CD14-positive monocyte (primary cell): Measurements from ENCODE around the gene DIABLO. TPM values are rescaled to one million over a fixed set of nuclear protein-coding genes. Genes with fewer than 3 reads are reported as not detected.
"Not testable (repeated sequence)": the region's sequence is repeated elsewhere in the genome, so short reads cannot be mapped to it uniquely, and the experiment has no call there.

Source experiments
- DNase-seq, 3 donors: peaks; one replicate each; pipeline ENCODE4 v3.0.0-alpha.2; 2011 to 2022
- H2AFZ ChIP-seq: 2 replicates; pipeline ENCODE4 v1.6.0; 2012; ENCODE audit warnings: mild to moderate bottlenecking, low read depth, low read length, inconsistent platforms; ENCODE audit not compliant: insufficient read depth, poor library complexity, severe bottlenecking
- H3K27ac ChIP-seq, 2 donors: 1 replicate in 1 of 2; 2 replicates in 1 of 2; pipeline ENCODE4 v1.5.1; 2012 to 2013; ENCODE audit warnings: low read length in 2 of 2, control low read depth in 1 of 2, inconsistent platforms in 1 of 2, low read depth in 1 of 2, mild to moderate bottlenecking in 1 of 2
- H3K27me3 ChIP-seq, 2 donors: one replicate each; pipeline versions ENCODE4 v1.6.0 to v1.6.1; 2011 to 2013; ENCODE audit warnings: low read length in 2 of 2; ENCODE audit not compliant: control insufficient read depth in 2 of 2, insufficient read depth in 2 of 2
- H3K36me3 ChIP-seq, 2 donors: replicated peaks in 1 of 2; 1 replicate in 1 of 2; 2 replicates in 1 of 2; pipeline versions ENCODE4 v1.5.1 to v1.6.1; 2012 to 2013; ENCODE audit warnings: low read length in 2 of 2, control low read depth in 1 of 2, inconsistent platforms in 1 of 2, mild to moderate bottlenecking in 1 of 2; ENCODE audit not compliant: insufficient read depth in 2 of 2, control insufficient read depth in 1 of 2
- H3K4me1 ChIP-seq, 2 donors: 1 replicate in 1 of 2; 2 replicates in 1 of 2; pipeline versions ENCODE4 v1.5.1 to v1.6.1; 2012 to 2013; ENCODE audit warnings: low read length in 2 of 2, control low read depth in 1 of 2, inconsistent platforms in 1 of 2, mild to moderate bottlenecking in 1 of 2, moderate library complexity in 1 of 2; ENCODE audit not compliant: insufficient read depth in 2 of 2, control insufficient read depth in 1 of 2
- H3K4me2 ChIP-seq: replicated peaks from 2 replicates; pipeline ENCODE3; 2012; ENCODE audit warnings: low read length, moderate library complexity, mild to moderate bottlenecking; ENCODE audit not compliant: poor library complexity, severe bottlenecking; ENCODE audit errors: extremely low read depth
- H3K4me3 ChIP-seq, 3 experiments: fragments of 200-600 bp in 1 of 3; sonication (generic) in 1 of 3; replicated peaks in 1 of 3; 1 replicate in 2 of 3; 2 replicates in 1 of 3; pipeline ENCODE4 v1.5.1; 2011 to 2013; ENCODE audit warnings: low read length in 3 of 3, mild to moderate bottlenecking in 3 of 3, control low read depth in 2 of 3, low read depth in 2 of 3, inconsistent platforms in 1 of 3, moderate library complexity in 1 of 3
- H3K79me2 ChIP-seq: 2 replicates; pipeline ENCODE4 v1.6.0; 2012; ENCODE audit warnings: mild to moderate bottlenecking, control low read depth, inconsistent platforms, low read length, moderate library complexity; ENCODE audit not compliant: insufficient read depth
- H3K9ac ChIP-seq: 2 replicates; pipeline ENCODE4 v1.6.0; 2017; ENCODE audit warnings: low read length, mild to moderate bottlenecking; ENCODE audit not compliant: insufficient read depth, poor library complexity, severe bottlenecking
- H3K9me3 ChIP-seq, 2 donors: replicated peaks in 1 of 2; 1 replicate in 1 of 2; 2 replicates in 1 of 2; pipeline versions ENCODE4 v1.5.1 to v1.6.1; 2012 to 2013; ENCODE audit warnings: low read length in 2 of 2, control low read depth in 1 of 2; ENCODE audit not compliant: control insufficient read depth in 1 of 2, insufficient read depth in 1 of 2
- H4K20me1 ChIP-seq: 2 replicates; pipeline ENCODE4 v1.6.0; 2012; ENCODE audit warnings: mild to moderate bottlenecking, low read length, control low read depth, moderate library complexity; ENCODE audit not compliant: insufficient read depth
- H3K27ac Mint-ChIP-seq, 7 donors: one replicate each; pipeline ENCODE4 v1.8.0; 2020; ENCODE audit warnings: mild to moderate bottlenecking in 7 of 7, mixed read lengths in 7 of 7, moderate library complexity in 6 of 7, inconsistent platforms in 2 of 7
- H3K27me3 Mint-ChIP-seq, 3 donors: one replicate each; pipeline ENCODE4 v1.8.0; 2021 to 2022; ENCODE audit warnings: low read depth in 3 of 3, mild to moderate bottlenecking in 3 of 3, mixed read lengths in 3 of 3, moderate library complexity in 3 of 3, inconsistent platforms in 1 of 3
- H3K36me3 Mint-ChIP-seq, 2 donors: one replicate each; pipeline ENCODE4 v1.8.0; 2020; ENCODE audit warnings: mixed read lengths in 2 of 2, inconsistent platforms in 1 of 2, mild to moderate bottlenecking in 1 of 2
- H3K4me1 Mint-ChIP-seq: one replicate; pipeline ENCODE4 v1.8.0; 2020; ENCODE audit warnings: mild to moderate bottlenecking, mixed read lengths
- H3K4me3 Mint-ChIP-seq, 2 donors: one replicate each; pipeline ENCODE4 v1.8.0; 2020; ENCODE audit warnings: mild to moderate bottlenecking in 2 of 2, mixed read lengths in 2 of 2, moderate library complexity in 1 of 2
- H3K9me3 Mint-ChIP-seq, 7 donors: one replicate each; pipeline ENCODE4 v1.8.0; 2020 to 2022; ENCODE audit warnings: mixed read lengths in 7 of 7, mild to moderate bottlenecking in 6 of 7, moderate library complexity in 6 of 7, inconsistent platforms in 2 of 7
- CTCF ChIP-seq: fragments of 200-600 bp; IDR thresholded peaks from one replicate; pipeline ENCODE4 v1.8.0; 2022; ENCODE audit warnings: antibody characterized with exemption, mild to moderate bottlenecking
- WGBS: methylation state at CpG from one replicate; pipeline ENCODE4 v1.1.5; 2013; ENCODE audit warnings: missing lambda C conversion rate; ENCODE audit not compliant: insufficient coverage; 5-methylcytosine and 5-hydroxymethylcytosine counted together
- intact Hi-C, 2 donors: fragments of 100-400 bp; cut with micrococcal nuclease; formaldehyde crosslinking; loops; one replicate each; pipeline versions ENCODE4 v1.15.0 to v1.15.1; 2023
- polyA plus RNA-seq, 3 donors: library from polyadenylated mRNA; depleted of rRNA in 1 of 3; unstranded in 2 of 3; stranded (reverse) in 1 of 3; fragments of 300-500 nt in 2 of 3; fragments of >200 nt in 1 of 3; fragmentation: Illumina TruSeq in 2 of 3; gene quantifications; 1 replicate in 2 of 3; 2 replicates in 1 of 3; pipeline ENCODE4 v1.2.3, GENCODE V29; 2012 to 2021

Gene DIABLO
- polyA plus RNA-seq, 3 donors: 33.5 to 55.9 (median 51.3) TPM

GRCh38 chr12:122203301-122204166, 22.3 kb downstream of the DIABLO start, which contains the start of gene B3GNT4:
Gene B3GNT4, plus strand, starts transcription at chr12:122203709. Its CDS starts 910 bp downstream, at chr12:122204619.
- H3K36me3 Mint-ChIP-seq: peaks cover 19 to 21% of the 10 kb centered on the region in 2 donors
- no peak for TF ChIP-seq CTCF
- H3K27me3 Mint-ChIP-seq: peaks cover 48 to 67% (median 50%) of the 10 kb centered on the region in 3 donors
- DNase-seq: no peak
- WGBS: under 1% methylated on average over 90 of the region's 104 CpGs
- Histone ChIP-seq H2AFZ (peak within 1 kb of the TSS; percentile 70), H3K4me3 (peak within 1 kb of the TSS; percentile 9 to 71 (median 37)), H3K27me3 (peaks cover 23 to 48% of the 10 kb centered on the region in 2 donors), H3K9ac (peak within 1 kb of the TSS; percentile 40), H3K9me3 (peaks cover 0 to 19% of the 10 kb centered on the region in 2 donors), H3K27ac (no peak within 1 kb of the TSS), H4K20me1 (peaks cover 12% of the 10 kb centered on the region), H3K36me3 (peaks cover 16 to 18% of the 10 kb centered on the region in 2 donors), H3K79me2 (no peaks in the 10 kb centered on the region), H3K4me1 (peaks cover 12 to 26% of the 10 kb centered on the region in 2 donors), H3K4me2 (peak within 1 kb of the TSS; percentile 80)
- peaks cover 0 to 18% (median 8%) of the 10 kb centered on the region in 7 donors for H3K9me3 Mint-ChIP-seq
- H3K27ac Mint-ChIP-seq: no peak within 1 kb of the TSS
- peak within 1 kb of the TSS; percentile 77 to 95 for H3K4me3 Mint-ChIP-seq
- H3K4me1 Mint-ChIP-seq: peaks cover 18% of the 10 kb centered on the region
- intact Hi-C loops: no loop called here

- H3K4me1 Mint-ChIP-seq: peaks cover 23% of the 10 kb centered on the region
These were observed 23.0 kb downstream of the DIABLO start for GRCh38 chr12:122202811-122203210.

More at GRCh38 chr12:122202811-122203210, 23.0 kb downstream of the DIABLO start:
- WGBS: 64% methylated on average over 11 of the region's 19 CpGs
- Histone ChIP-seq H3K4me3 (peak overlapping the region; percentile 9 to 71 (median 37)), H3K36me3 (peaks cover 9 to 11% of the 10 kb centered on the region in 2 donors), H3K4me1 (peaks cover 12 to 26% of the 10 kb centered on the region in 2 donors), H2AFZ (peak overlapping the region; percentile 70), H3K9me3 (peaks cover 0 to 19% of the 10 kb centered on the region in 2 donors), H3K27me3 (peaks cover 23 to 48% of the 10 kb centered on the region in 2 donors), H4K20me1 (peaks cover 10% of the 10 kb centered on the region), H3K9ac (peak overlapping the region; percentile 40), H3K4me2 (peak overlapping the region; percentile 80)
- H3K9me3 Mint-ChIP-seq: peaks cover 0 to 18% (median 8%) of the 10 kb centered on the region in 7 donors
- DNase-seq, H3K79me2 ChIP-seq, H3K27ac ChIP-seq, intact Hi-C loops, H3K27ac Mint-ChIP-seq: not testable (repeated sequence)
- H3K27me3 Mint-ChIP-seq: peaks cover 49 to 70% (median 55%) of the 10 kb centered on the region in 3 donors
- H3K36me3 Mint-ChIP-seq: peaks cover 12 to 14% of the 10 kb centered on the region in 2 donors
- peak overlapping the region; percentile 77 to 95 for H3K4me3 Mint-ChIP-seq
